ENCODE measurements around the gene EOLA1.

GRCh38 chrX:149570668-149571067 lies 29.9 kb downstream of the EOLA1 start:
- no peak for TF ChIP-seq CTCF (conservative IDR thresholded peaks at IDR 0.05)
- no peak for TF ChIP-seq EZH2 (IDR thresholded peaks at IDR 0.05; ENCODE audit: low read depth)
